ENCODE measurements around the gene RABGAP1L. TPM values are rescaled to one million over a fixed set of nuclear protein-coding genes. Genes with fewer than 3 reads are reported as not detected.

The RABGAP1L gene
- total and polyA plus RNA-seq, 7 experiments from 2014 or later = 38.4 to 97.4 (median 55.1) TPM

GRCh38 chr1:174988986-174989385 lies 829.7 kb downstream of the RABGAP1L start:
- Histone ChIP-seq H3K4me3 (ENCODE audit: low read length) (no peak overlapping the region), H3K4me1 (ENCODE audit: control insufficient read depth in 2 of 2, insufficient read depth in 2 of 2, low read length in 2 of 2) (peaks cover 8 to 14% of the 10 kb centered on the region in 2 donors), H3K27me3 (ENCODE audit: control insufficient read depth in 2 of 2, insufficient read depth in 2 of 2, low read length in 2 of 2) (no peaks in the 10 kb centered on the region), H3K36me3 (ENCODE audit: control insufficient read depth in 2 of 3, insufficient read depth in 3 of 3, low read length in 3 of 3) (no peaks in the 10 kb centered on the region), H3K9me3 (ENCODE audit: control insufficient read depth in 2 of 3, low read length in 3 of 3) (no peaks in the 10 kb centered on the region), H3K27ac (ENCODE audit: low read depth, low read length) (no peak overlapping the region)
- ATAC-seq = no peak
- intact Hi-C loops (cut with micrococcal nuclease) = no loop called here
- H3K9me3 Mint-ChIP-seq = peaks cover 0 to 1% (median 0%) of the 10 kb centered on the region in 11 donors
- no peak for DNase-seq
- POLR2A ChIA-PET = interaction anchor here (0.8 to 2.7 kb wide), 4 partner anchors 10 to 189 kb away, joined by 5 to 31 read pairs (median 7); partner anchors contain the start of gene CACYBP
- peaks cover 4 to 41% (median 16%) of the 10 kb centered on the region in 5 donors for H3K36me3 Mint-ChIP-seq
- H3K27ac Mint-ChIP-seq = peak overlapping the region in 8 of 9 donors; percentile 90 to 98 (median 96)
- CTCF ChIA-PET = interaction anchor here (1.2 to 1.4 kb wide), 2 partner anchors 10 kb away, joined by 5 to 6 read pairs; no protein-coding TSS in a partner anchor
- H3K27me3 Mint-ChIP-seq = no peaks in the 10 kb centered on the region
- peaks cover 5 to 50% (median 43%) of the 10 kb centered on the region in 7 donors for H3K4me1 Mint-ChIP-seq
- H3K4me3 Mint-ChIP-seq = peak overlapping the region in 6 of 10 donors; percentile 0 to 92 (median 88)

GRCh38 chr1:174989536-174990220 lies 830.4 kb downstream of the RABGAP1L start:
- H3K4me3 ChIP-seq (ENCODE audit: low read length) = peak overlapping the region; percentile 19
- peaks cover 5 to 47% (median 41%) of the 10 kb centered on the region in 7 donors for H3K4me1 Mint-ChIP-seq

GRCh38 chr1:174990382-174990999 lies 831.2 kb downstream of the RABGAP1L start:
- peak overlapping the region; percentile 77 for H3K27ac ChIP-seq (ENCODE audit: low read depth, low read length)
- DNase-seq (peak in 5 of 9 donors; percentile 24 to 50 (median 40)), ATAC-seq (peak; percentile 65)
- intact Hi-C loops (cut with micrococcal nuclease) = loop anchor here in 1 of 2 donors (1.0 kb wide), 1 partner anchor 9 kb away; the partner anchor contains the start of gene CACYBP
- peak overlapping the region; percentile 79 to 92 (median 88) for H3K4me3 Mint-ChIP-seq
- H3K27me3 Mint-ChIP-seq = no peaks in the 10 kb centered on the region
- no peaks in the 10 kb centered on the region for H3K36me3 ChIP-seq (ENCODE audit: control insufficient read depth in 2 of 3, insufficient read depth in 3 of 3, low read length in 3 of 3)
- peaks cover 8 to 10% of the 10 kb centered on the region in 2 donors for H3K4me1 ChIP-seq (ENCODE audit: control insufficient read depth in 2 of 2, insufficient read depth in 2 of 2, low read length in 2 of 2)
- peak overlapping the region; percentile 90 to 99 (median 96) for H3K27ac Mint-ChIP-seq
- CTCF ChIA-PET = interaction anchor here (1.2 kb wide), 1 partner anchor 8 kb away, joined by 5 read pairs; no protein-coding TSS in a partner anchor
- peak overlapping the region; percentile 63 for H3K4me3 ChIP-seq (ENCODE audit: low read length)
- no peaks in the 10 kb centered on the region for H3K9me3 ChIP-seq (ENCODE audit: control insufficient read depth in 2 of 3, low read length in 3 of 3)
- H3K9me3 Mint-ChIP-seq = peaks cover 0 to 1% (median 0%) of the 10 kb centered on the region in 11 donors
- H3K36me3 Mint-ChIP-seq = peaks cover 4 to 36% (median 16%) of the 10 kb centered on the region in 5 donors
- POLR2A ChIA-PET = interaction anchor here (1.2 to 2.7 kb wide), 4 partner anchors 9 to 191 kb away, joined by 5 to 31 read pairs (median 7); partner anchors contain the start of gene CACYBP
- H3K27me3 ChIP-seq (ENCODE audit: control insufficient read depth in 2 of 2, insufficient read depth in 2 of 2, low read length in 2 of 2) = no peaks in the 10 kb centered on the region
- H3K4me1 Mint-ChIP-seq = peaks cover 5 to 40% (median 33%) of the 10 kb centered on the region in 7 donors

More at GRCh38 chr1:174989536-174990220, 830.4 kb downstream of the RABGAP1L start:
- POLR2A ChIA-PET = interaction anchor here (0.8 to 2.7 kb wide), 5 partner anchors 9 to 190 kb away, joined by 5 to 31 read pairs (median 6); partner anchors contain the start of gene CACYBP
- no peaks in the 10 kb centered on the region for H3K27me3 ChIP-seq (ENCODE audit: control insufficient read depth in 2 of 2, insufficient read depth in 2 of 2, low read length in 2 of 2)
- DNase-seq (no peak), ATAC-seq (no peak)
- peak overlapping the region; percentile 77 for H3K27ac ChIP-seq (ENCODE audit: low read depth, low read length)
- peaks cover 8 to 10% of the 10 kb centered on the region in 2 donors for H3K4me1 ChIP-seq (ENCODE audit: control insufficient read depth in 2 of 2, insufficient read depth in 2 of 2, low read length in 2 of 2)
- H3K9me3 ChIP-seq (ENCODE audit: control insufficient read depth in 2 of 3, low read length in 3 of 3) = no peaks in the 10 kb centered on the region
- H3K27ac Mint-ChIP-seq = peak overlapping the region; percentile 90 to 98 (median 96)
- H3K36me3 Mint-ChIP-seq = peaks cover 4 to 40% (median 16%) of the 10 kb centered on the region in 5 donors
- H3K4me3 Mint-ChIP-seq = peak overlapping the region; percentile 79 to 92 (median 88)
- peaks cover 0 to 1% (median 0%) of the 10 kb centered on the region in 11 donors for H3K9me3 Mint-ChIP-seq
- intact Hi-C loops (cut with micrococcal nuclease) = loop anchor here in 1 of 2 donors (1.0 kb wide), 1 partner anchor 10 kb away; the partner anchor contains the start of gene CACYBP
- no peaks in the 10 kb centered on the region for H3K36me3 ChIP-seq (ENCODE audit: control insufficient read depth in 2 of 3, insufficient read depth in 3 of 3, low read length in 3 of 3)
- CTCF ChIA-PET = interaction anchor here (1.2 to 1.4 kb wide), 2 partner anchors 9 to 10 kb away, joined by 5 to 6 read pairs; no protein-coding TSS in a partner anchor
- H3K27me3 Mint-ChIP-seq = no peaks in the 10 kb centered on the region

- H3K27ac Mint-ChIP-seq = peak overlapping the region in 5 of 9 donors; percentile 22 to 65 (median 52)
- no peak for DNase-seq
- intact Hi-C loops (cut with micrococcal nuclease) = loop anchor here in 1 of 2 donors (1.0 kb wide), 1 partner anchor 8 kb away; no protein-coding TSS in a partner anchor
- Histone ChIP-seq H3K9me3 (ENCODE audit: control insufficient read depth in 2 of 3, low read length in 3 of 3) (no peaks in the 10 kb centered on the region), H3K4me3 (ENCODE audit: low read length) (no peak overlapping the region), H3K27me3 (ENCODE audit: control insufficient read depth in 2 of 2, insufficient read depth in 2 of 2, low read length in 2 of 2) (no peaks in the 10 kb centered on the region), H3K36me3 (ENCODE audit: control insufficient read depth in 2 of 3, insufficient read depth in 3 of 3, low read length in 3 of 3) (no peaks in the 10 kb centered on the region), H3K4me1 (ENCODE audit: control insufficient read depth in 2 of 2, insufficient read depth in 2 of 2, low read length in 2 of 2) (peaks cover 8 to 10% of the 10 kb centered on the region in 2 donors), H3K27ac (ENCODE audit: low read depth, low read length) (no peak overlapping the region)
- CTCF ChIA-PET = interaction anchor here (0.5 kb wide), 1 partner anchor 173 kb away, joined by 4 read pairs; no protein-coding TSS in a partner anchor
- ATAC-seq = no peak
- H3K36me3 Mint-ChIP-seq = peaks cover 4 to 34% (median 14%) of the 10 kb centered on the region in 5 donors
- POLR2A ChIA-PET = interaction anchor here (0.5 to 2.7 kb wide), 7 partner anchors 9 to 1122 kb away, joined by 3 to 8 read pairs (median 3); no protein-coding TSS in a partner anchor
- no peaks in the 10 kb centered on the region for H3K27me3 Mint-ChIP-seq
- peaks cover 0 to 1% (median 0%) of the 10 kb centered on the region in 11 donors for H3K9me3 Mint-ChIP-seq
- peak overlapping the region in 1 of 10 donors; percentile 43 for H3K4me3 Mint-ChIP-seq
- H3K4me1 Mint-ChIP-seq = peaks cover 5 to 36% (median 29%) of the 10 kb centered on the region in 7 donors
These were observed 832.2 kb downstream of the RABGAP1L start for GRCh38 chr1:174991473-174991872.

GRCh38 chr1:174995121-174995520 lies 835.8 kb downstream of the RABGAP1L start:
- Mint-ChIP-seq H3K27me3 (no peaks in the 10 kb centered on the region), H3K4me1 (peaks cover 0 to 18% (median 9%) of the 10 kb centered on the region in 7 donors), H3K9me3 (no peaks in the 10 kb centered on the region), H3K36me3 (peaks cover 0 to 18% (median 0%) of the 10 kb centered on the region in 5 donors), H3K4me3 (no peak overlapping the region), H3K27ac (peak overlapping the region in 3 of 9 donors; percentile 2 to 23 (median 19))
- H3K4me3 ChIP-seq (ENCODE audit: low read length) = no peak overlapping the region
- DNase-seq (no peak), ATAC-seq (no peak)
- intact Hi-C loops (cut with micrococcal nuclease) = no loop called here
- no peaks in the 10 kb centered on the region for H3K9me3 ChIP-seq (ENCODE audit: control insufficient read depth in 2 of 3, low read length in 3 of 3)
- peaks cover 0 to 2% (median 0%) of the 10 kb centered on the region in 3 experiments for H3K36me3 ChIP-seq (ENCODE audit: control insufficient read depth in 2 of 3, insufficient read depth in 3 of 3, low read length in 3 of 3)
- POLR2A ChIA-PET = interaction anchor here (1.2 to 2.5 kb wide), 3 partner anchors 9 to 28 kb away, joined by 3 to 8 read pairs (median 6); no protein-coding TSS in a partner anchor
- CTCF ChIA-PET = interaction anchor here (1.0 kb wide), 1 partner anchor 27 kb away, joined by 3 read pairs; no protein-coding TSS in a partner anchor
- peaks cover 7% of the 10 kb centered on the region in 2 donors for H3K4me1 ChIP-seq (ENCODE audit: control insufficient read depth in 2 of 2, insufficient read depth in 2 of 2, low read length in 2 of 2)
- H3K27me3 ChIP-seq (ENCODE audit: control insufficient read depth in 2 of 2, insufficient read depth in 2 of 2, low read length in 2 of 2) = no peaks in the 10 kb centered on the region
- H3K27ac ChIP-seq (ENCODE audit: low read depth, low read length) = no peak overlapping the region

GRCh38 chr1:174995916-174996315 lies 836.6 kb downstream of the RABGAP1L start:
- Mint-ChIP-seq H3K9me3 (no peaks in the 10 kb centered on the region), H3K4me1 (peaks cover 6 to 15% (median 9%) of the 10 kb centered on the region in 7 donors), H3K27ac (peak overlapping the region in 1 of 9 donors; percentile 23), H3K4me3 (no peak overlapping the region), H3K27me3 (no peaks in the 10 kb centered on the region), H3K36me3 (peaks cover 0 to 12% (median 0%) of the 10 kb centered on the region in 5 donors)
- ATAC-seq = no peak
- H3K27me3 ChIP-seq (ENCODE audit: control insufficient read depth in 2 of 2, insufficient read depth in 2 of 2, low read length in 2 of 2) = no peaks in the 10 kb centered on the region
- no peaks in the 10 kb centered on the region for H3K9me3 ChIP-seq (ENCODE audit: control insufficient read depth in 2 of 3, low read length in 3 of 3)
- H3K4me1 ChIP-seq (ENCODE audit: control insufficient read depth in 2 of 2, insufficient read depth in 2 of 2, low read length in 2 of 2) = peaks cover 7% of the 10 kb centered on the region in 2 donors
- ChIA-PET CTCF (interaction anchor here (1.0 kb wide), 2 partner anchors 19 to 27 kb away, joined by 3 read pairs; no protein-coding TSS in a partner anchor), POLR2A (interaction anchor here (0.6 to 2.5 kb wide), 7 partner anchors 10 to 112 kb away, joined by 3 to 8 read pairs (median 3); partner anchors contain the start of gene MRPS14)
- intact Hi-C loops (cut with micrococcal nuclease) = no loop called here
- DNase-seq = no peak
- no peak overlapping the region for H3K4me3 ChIP-seq (ENCODE audit: low read length)
- peaks cover 0 to 4% (median 0%) of the 10 kb centered on the region in 3 experiments for H3K36me3 ChIP-seq (ENCODE audit: control insufficient read depth in 2 of 3, insufficient read depth in 3 of 3, low read length in 3 of 3)
- no peak overlapping the region for H3K27ac ChIP-seq (ENCODE audit: low read depth, low read length)

Data from naive thymus-derived CD4-positive, alpha-beta T cell (primary cell).